RWPE1 (cell line): ENCODE measurements around the gene ZCCHC12.

Experiments
- CTCF ChIA-PET: fragments of 350-600 bp; sonication (Branson Sonifier 250); formaldehyde crosslinking; extraction: SDS; loops from one replicate; lab custom pipeline; 2021; lab: Yijun Ruan, JAX
- POLR2A ChIA-PET: fragments of 400-600 bp; formaldehyde crosslinking; extraction: SDS; loops from one replicate; lab custom pipeline; 2020; ENCODE audit warnings: antibody characterized with exemption; ENCODE audit not compliant: low non-redundant PET; lab: Yijun Ruan, JAX
- DNase-seq: peaks from one replicate; pipeline ENCODE4 v3.0.0; 2012; ENCODE audit warnings: low spot score
- H3K27ac ChIP-seq: fragments of 450-650 bp; 2 replicates; pipeline ENCODE4 v1.5.1; 2017
- TF ChIP-seq, protein P1 (sequence below): fragments of 450-650 bp; conservative IDR thresholded peaks from 2 replicates; pipeline ENCODE4 v1.5.1; 2017; ENCODE audit warnings: low read depth, mild to moderate bottlenecking

The ZCCHC12 gene

DNA sequence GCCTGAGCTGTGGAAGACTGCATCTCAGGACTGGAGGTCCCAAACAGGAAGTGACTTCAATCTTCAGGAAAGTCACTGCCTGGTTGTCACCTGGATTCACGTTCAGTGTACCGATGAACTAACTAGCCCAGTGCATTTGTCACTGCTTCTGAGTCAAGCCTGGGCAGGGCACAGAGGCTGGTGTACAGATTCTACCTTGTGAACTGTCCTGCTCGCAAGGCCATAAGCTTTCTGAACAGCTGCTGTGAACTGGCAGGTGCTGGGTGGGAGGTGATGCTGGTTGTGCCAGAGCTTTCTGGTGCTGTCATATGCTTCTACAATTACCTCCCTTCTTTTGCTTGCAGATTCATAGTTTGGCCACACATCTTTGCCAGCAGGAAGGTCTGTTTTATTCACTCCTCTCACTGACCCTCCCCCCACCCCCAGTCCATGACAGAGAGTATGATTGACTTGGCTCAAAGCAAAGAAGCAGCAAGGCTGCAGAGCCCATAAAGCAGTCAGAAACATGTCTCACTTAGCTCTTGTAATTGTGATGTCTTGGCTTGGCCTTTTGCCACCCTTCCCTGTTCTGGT, 40.5 kb downstream of the ZCCHC12 start:
- ChIA-PET CTCF (no interaction called here), POLR2A (no interaction called here)
- TF ChIP-seq, protein P1, sequence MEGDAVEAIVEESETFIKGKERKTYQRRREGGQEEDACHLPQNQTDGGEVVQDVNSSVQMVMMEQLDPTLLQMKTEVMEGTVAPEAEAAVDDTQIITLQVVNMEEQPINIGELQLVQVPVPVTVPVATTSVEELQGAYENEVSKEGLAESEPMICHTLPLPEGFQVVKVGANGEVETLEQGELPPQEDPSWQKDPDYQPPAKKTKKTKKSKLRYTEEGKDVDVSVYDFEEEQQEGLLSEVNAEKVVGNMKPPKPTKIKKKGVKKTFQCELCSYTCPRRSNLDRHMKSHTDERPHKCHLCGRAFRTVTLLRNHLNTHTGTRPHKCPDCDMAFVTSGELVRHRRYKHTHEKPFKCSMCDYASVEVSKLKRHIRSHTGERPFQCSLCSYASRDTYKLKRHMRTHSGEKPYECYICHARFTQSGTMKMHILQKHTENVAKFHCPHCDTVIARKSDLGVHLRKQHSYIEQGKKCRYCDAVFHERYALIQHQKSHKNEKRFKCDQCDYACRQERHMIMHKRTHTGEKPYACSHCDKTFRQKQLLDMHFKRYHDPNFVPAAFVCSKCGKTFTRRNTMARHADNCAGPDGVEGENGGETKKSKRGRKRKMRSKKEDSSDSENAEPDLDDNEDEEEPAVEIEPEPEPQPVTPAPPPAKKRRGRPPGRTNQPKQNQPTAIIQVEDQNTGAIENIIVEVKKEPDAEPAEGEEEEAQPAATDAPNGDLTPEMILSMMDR, result no peak
- H3K27ac ChIP-seq, result no peak overlapping the region
- no peak for DNase-seq

DNA sequence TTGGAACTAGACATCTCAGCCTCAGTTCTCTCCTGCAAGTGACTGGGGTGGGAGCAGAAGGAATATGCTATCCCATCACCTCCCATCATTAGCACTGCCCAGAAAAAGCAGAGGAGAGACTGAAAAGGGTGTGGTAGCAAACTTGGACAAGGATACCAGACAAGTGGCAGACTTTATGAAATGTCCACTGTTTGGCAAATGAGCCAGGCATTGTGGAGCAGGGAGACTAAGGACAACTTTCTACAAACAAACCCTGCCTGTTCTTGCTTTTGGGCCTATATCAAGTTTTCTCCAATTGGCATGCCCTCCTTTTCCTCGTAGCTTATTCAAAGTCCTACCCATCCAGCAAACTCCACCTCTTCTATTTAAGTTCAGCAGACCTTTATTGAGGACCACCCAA, 41.6 kb downstream of the ZCCHC12 start:
- TF ChIP-seq, protein P1, result no peak
- CTCF ChIA-PET, result no interaction called here
- DNase-seq, result no peak
- POLR2A ChIA-PET, result no interaction called here
- no peak overlapping the region for H3K27ac ChIP-seq

DNA sequence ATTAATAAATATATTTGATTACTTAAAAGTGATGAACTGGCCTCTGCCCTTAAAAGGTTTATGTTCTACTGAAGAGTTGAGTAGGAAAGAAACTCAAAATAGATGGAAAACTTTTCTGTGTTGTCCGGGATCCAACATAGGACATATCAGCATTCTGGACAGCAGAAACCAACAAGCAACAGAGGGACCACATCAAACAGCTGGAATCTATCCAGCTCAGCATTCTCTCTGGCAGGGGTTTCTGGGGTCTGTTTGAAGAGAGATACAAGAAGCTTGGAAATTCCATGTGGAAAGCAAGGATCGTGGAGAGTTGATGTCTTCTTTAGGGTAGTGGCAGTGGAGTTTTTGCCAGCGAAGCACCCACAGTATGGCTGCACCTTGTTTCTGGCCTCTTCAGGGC, 43.6 kb downstream of the ZCCHC12 start:
- DNase-seq, result no peak
- TF ChIP-seq, protein P1, result no peak
- CTCF ChIA-PET, result no interaction called here
- H3K27ac ChIP-seq, result no peak overlapping the region
- POLR2A ChIA-PET, result no interaction called here

DNA sequence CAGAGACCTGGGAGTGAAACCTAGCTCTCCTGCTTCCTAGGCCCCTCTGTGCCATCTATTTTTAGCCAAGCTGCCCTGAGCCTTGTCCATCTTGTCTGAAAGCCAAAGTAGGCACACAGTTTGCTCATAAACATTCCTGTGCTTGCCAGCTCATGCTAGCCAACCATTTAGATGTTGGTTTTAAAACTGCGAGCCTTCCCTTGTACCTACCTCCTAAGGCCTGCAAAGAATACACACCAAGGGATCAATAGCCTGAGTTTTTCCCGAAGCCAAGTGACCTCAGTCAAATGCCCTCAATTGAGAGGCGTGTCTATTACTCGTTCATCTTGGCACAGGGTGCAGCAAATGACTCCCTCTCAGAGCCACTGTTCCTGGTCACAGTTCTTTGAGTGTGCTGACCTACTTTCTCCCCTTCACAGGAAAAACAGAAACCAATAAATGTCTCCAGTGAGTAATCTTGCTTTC, 48.5 kb downstream of the ZCCHC12 start:
- no peak for DNase-seq
- CTCF ChIA-PET, result no interaction called here
- TF ChIP-seq, protein P1, result no peak
- POLR2A ChIA-PET, result no interaction called here
- no peak overlapping the region for H3K27ac ChIP-seq
